NCI-H345 treated with DMSO at 0.1 percent for 48 hours (cell line): ENCODE data around the gene DRG1.
"Not testable (repeated sequence)": the region's sequence is repeated elsewhere in the genome, so short reads cannot be mapped to it uniquely, and the experiment has no call there.

Experiments
- DNase-seq: peaks from one replicate; lab custom pipeline; 2025; ENCODE audit not compliant: unreplicated experiment; lab: John Stamatoyannopoulos, UW

Gene DRG1

GRCh38 chr22:31399211-31400022 lies at the start of gene DRG1:
DRG1 (plus strand) TSS chr22:31399604; CDS start chr22:31399684, 80 bp downstream.
- DNase-seq = peak; percentile 61

- no peak for DNase-seq
These were observed 49.4 kb upstream of the DRG1 start for GRCh38 chr22:31349960-31350359.

GRCh38 chr22:31350410-31350863 lies 49.0 kb upstream of the DRG1 start:
- no peak for DNase-seq

- no peak for DNase-seq
These were observed 44.9 kb upstream of the DRG1 start for GRCh38 chr22:31354515-31354914.

- DNase-seq = no peak
These were observed 39.4 kb upstream of the DRG1 start for GRCh38 chr22:31360029-31360428.

GRCh38 chr22:31361743-31362142 lies 37.7 kb upstream of the DRG1 start:
- DNase-seq = no peak

GRCh38 chr22:31363885-31364465 lies 35.4 kb upstream of the DRG1 start:
- DNase-seq = no peak

GRCh38 chr22:31367426-31367825 lies 32.0 kb upstream of the DRG1 start:
- DNase-seq = no peak

- no peak for DNase-seq
These were observed 21.8 kb upstream of the DRG1 start for GRCh38 chr22:31377612-31378011.

- DNase-seq = no peak
These were observed 21.3 kb upstream of the DRG1 start for GRCh38 chr22:31378123-31378522.

GRCh38 chr22:31378651-31379050 lies 20.8 kb upstream of the DRG1 start:
- DNase-seq = not testable (repeated sequence)

GRCh38 chr22:31393893-31394292 lies 5.5 kb upstream of the DRG1 start:
- DNase-seq = no peak

GRCh38 chr22:31394326-31394725 lies 5.1 kb upstream of the DRG1 start:
- no peak for DNase-seq

GRCh38 chr22:31398231-31398630 lies 1.2 kb upstream of the DRG1 start:
- no peak for DNase-seq

- DNase-seq = no peak
These were observed 606 bp downstream of the DRG1 start for GRCh38 chr22:31400023-31400397.

- DNase-seq = not testable (repeated sequence)
These were observed 2.9 kb downstream of the DRG1 start for GRCh38 chr22:31402350-31402749.

- DNase-seq = no peak
These were observed 26.1 kb downstream of the DRG1 start for GRCh38 chr22:31425331-31426050.

- DNase-seq = no peak
These were observed 32.5 kb downstream of the DRG1 start for GRCh38 chr22:31431950-31432349.

GRCh38 chr22:31436132-31436531 lies 36.7 kb downstream of the DRG1 start:
- no peak for DNase-seq

- DNase-seq = no peak
These were observed 40.4 kb downstream of the DRG1 start for GRCh38 chr22:31439808-31440207.

- DNase-seq = no peak
These were observed 41.3 kb downstream of the DRG1 start for GRCh38 chr22:31440681-31441080.

- no peak for DNase-seq
These were observed 42.2 kb downstream of the DRG1 start for GRCh38 chr22:31441652-31442051.
